Upper lobe of left lung (tissue), 6 donors: ENCODE results near the gene TNFRSF18. TPM values are rescaled to one million over a fixed set of nuclear protein-coding genes. Genes with fewer than 3 reads are reported as not detected.

Experiments
- ATAC-seq, 2 donors: fragments of 200-7000 bp; cut with Tn5 transposase; one replicate each; pipeline ENCODE4 v1.9.1; 2022; ENCODE audit warnings: mild to moderate bottlenecking in 2 of 2, moderate library complexity in 2 of 2; ENCODE audit not compliant: low FRiP score in 2 of 2
- DNase-seq, 2 donors: peaks; one replicate each; pipeline ENCODE4 v3.0.0-alpha.2; 2019 to 2020
- H3K27ac ChIP-seq, 4 donors: fragments of 200-600 bp; sonication (generic); one replicate each; pipeline ENCODE4 v1.5.1; 2016 to 2019
- H3K27me3 ChIP-seq, 4 donors: fragments of 200-600 bp; sonication (generic); one replicate each; pipeline ENCODE4 v1.5.1; 2017 to 2019
- H3K36me3 ChIP-seq, 4 donors: fragments of 200-600 bp; sonication (generic); one replicate each; pipeline ENCODE4 v1.5.1; 2016 to 2019
- H3K4me1 ChIP-seq, 4 donors: fragments of 200-600 bp; sonication (generic); one replicate each; pipeline ENCODE4 v1.5.1; 2018 to 2019
- H3K4me3 ChIP-seq, 4 donors: fragments of 200-600 bp; sonication (generic); one replicate each; pipeline ENCODE4 v1.5.1; 2017 to 2019; ENCODE audit warnings: mild to moderate bottlenecking in 2 of 4, moderate library complexity in 1 of 4
- H3K9me3 ChIP-seq, 4 donors: fragments of 200-600 bp; sonication (generic); one replicate each; pipeline ENCODE4 v1.5.1; 2018 to 2019
- CTCF ChIP-seq, 6 experiments: fragments of 450-650 bp in 4 of 6; fragments of 200-600 bp in 2 of 6; sonication (generic) in 2 of 6; IDR thresholded peaks; one replicate each; pipeline ENCODE4 v1.5.1; 2016 to 2019; ENCODE audit warnings: antibody characterized with exemption in 6 of 6
- EP300 ChIP-seq, 4 donors: sonication (generic); formaldehyde crosslinking; IDR thresholded peaks; one replicate each; pipeline ENCODE4 v1.5.1; 2017; ENCODE audit warnings: antibody characterized with exemption in 4 of 4, control low read depth in 2 of 4
- POLR2A ChIP-seq, 4 donors: fragments of 450-650 bp; IDR thresholded peaks; one replicate each; pipeline ENCODE4 v1.5.1; 2016 to 2017; ENCODE audit warnings: antibody characterized with exemption in 4 of 4, mild to moderate bottlenecking in 2 of 4
- POLR2AphosphoS5 ChIP-seq, 2 donors: sonication (generic); formaldehyde crosslinking; IDR thresholded peaks; one replicate each; pipeline ENCODE4 v1.5.1; 2017; ENCODE audit warnings: antibody characterized with exemption in 2 of 2
- WGBS, 2 donors: methylation state at CpG; one replicate each; pipeline ENCODE4 v1.1.5; 2017 to 2018; 5-methylcytosine and 5-hydroxymethylcytosine counted together
- total RNA-seq, 6 donors: library from RNA; depleted of rRNA in 4 of 6; stranded (reverse); fragments of >200 nt in 4 of 6; gene quantifications; one replicate each; pipeline versions ENCODE4 v1.1.0 to v1.2.1, GENCODE V29; 2016 to 2021
- donor health status: DM: no; HTN: no; CAD: no; lungs with moderate emphysema.
- donor health status: DM: no; HTN: yes; CAD: no; lungs with severe emphysema.

The TNFRSF18 gene
- total RNA-seq, 6 donors from 2014 or later, result 0.89 to 3.4 (median 2.1) TPM; not detected in 1

DNA sequence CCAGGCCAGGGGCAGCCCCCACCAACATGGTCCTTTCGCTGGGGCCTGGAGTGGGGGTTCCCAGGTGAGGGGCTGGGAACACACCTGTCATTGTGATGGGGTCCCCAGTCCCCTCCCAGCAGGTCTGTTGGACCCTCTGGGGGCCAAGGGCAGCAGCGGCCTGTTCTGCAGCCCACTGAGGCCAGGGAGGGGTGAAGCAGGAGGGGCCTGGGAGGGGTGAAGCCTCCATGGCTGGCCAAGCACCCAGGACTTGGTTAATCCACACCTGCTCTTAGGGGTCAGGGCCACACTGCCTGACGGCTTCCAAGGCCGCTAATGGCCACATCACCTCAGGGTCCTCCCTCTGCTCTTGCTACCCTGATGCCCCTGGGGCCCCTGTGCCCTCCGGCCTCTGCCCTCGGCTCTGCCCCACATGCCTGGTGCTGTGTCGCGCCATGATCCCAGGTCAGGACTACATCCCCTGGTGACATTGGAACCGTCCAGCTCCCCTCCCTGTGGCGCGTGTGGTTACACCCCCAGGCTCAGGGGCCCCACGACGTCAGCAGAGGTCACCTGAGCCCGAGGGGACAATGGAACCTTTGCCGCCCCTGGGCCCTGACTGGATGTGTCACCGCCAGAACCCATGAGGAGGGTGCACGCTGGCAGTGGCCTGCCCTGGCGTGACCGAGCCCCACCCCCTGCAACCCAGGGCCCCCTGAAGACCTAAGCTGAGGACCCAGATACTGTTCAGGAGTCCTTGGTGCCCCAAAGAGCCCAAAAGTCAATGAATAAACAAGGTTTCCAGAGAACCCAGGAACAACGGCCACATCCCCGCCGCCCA, 7.0 kb downstream of the TNFRSF18 start:
- H3K27ac ChIP-seq, result no peak overlapping the region
- DNase-seq, result peak in 1 of 2 donors; percentile 70
- 88 to 97% methylated on average over 7 to 22 of the region's 22 CpGs for WGBS, 2 donors
- peaks cover 0 to 10% (median 4%) of the 10 kb centered on the region in 4 donors for H3K27me3 ChIP-seq
- H3K9me3 ChIP-seq, result peaks cover 0 to 6% (median 2%) of the 10 kb centered on the region in 4 donors
- no peaks in the 10 kb centered on the region for H3K36me3 ChIP-seq
- peaks cover 5 to 16% (median 8%) of the 10 kb centered on the region in 4 donors for H3K4me1 ChIP-seq
- no peak overlapping the region for H3K4me3 ChIP-seq
- no peak for ATAC-seq
- no peak for TF ChIP-seq EP300 (IDR thresholded peaks at IDR 0.05)
- no peak for TF ChIP-seq POLR2AphosphoS5 (IDR thresholded peaks at IDR 0.05)
- no peak for TF ChIP-seq CTCF (IDR thresholded peaks at IDR 0.05)
- TF ChIP-seq POLR2A (IDR thresholded peaks at IDR 0.05), result no peak

GRCh38 chr1:1198423-1199140, 7.8 kb downstream of the TNFRSF18 start:
- Histone ChIP-seq H3K27me3 (peaks cover 0 to 10% (median 4%) of the 10 kb centered on the region in 4 donors), H3K27ac (no peak overlapping the region), H3K36me3 (no peaks in the 10 kb centered on the region), H3K9me3 (peaks cover 0 to 6% (median 2%) of the 10 kb centered on the region in 4 donors), H3K4me3 (no peak overlapping the region), H3K4me1 (peaks cover 5 to 16% (median 8%) of the 10 kb centered on the region in 4 donors)
- DNase-seq (peak in 1 of 2 donors; percentile 61), ATAC-seq (no peak)
- 83 to 93% methylated on average over 4 to 22 of the region's 23 CpGs for WGBS, 2 donors
- no peak for TF ChIP-seq POLR2AphosphoS5 (IDR thresholded peaks at IDR 0.05)
- no peak for TF ChIP-seq EP300 (IDR thresholded peaks at IDR 0.05)
- no peak for TF ChIP-seq POLR2A (IDR thresholded peaks at IDR 0.05)
- no peak for TF ChIP-seq CTCF (IDR thresholded peaks at IDR 0.05)

GRCh38 chr1:1197551-1198422, 8.6 kb downstream of the TNFRSF18 start:
- Histone ChIP-seq H3K9me3 (peaks cover 0 to 6% (median 2%) of the 10 kb centered on the region in 4 donors), H3K27ac (no peak overlapping the region), H3K36me3 (no peaks in the 10 kb centered on the region), H3K4me3 (no peak overlapping the region), H3K4me1 (peaks cover 5 to 16% (median 8%) of the 10 kb centered on the region in 4 donors), H3K27me3 (peaks cover 0 to 10% (median 4%) of the 10 kb centered on the region in 4 donors)
- ATAC-seq (no peak), DNase-seq (peak in 1 of 2 donors; percentile 84)
- 93 to 94% methylated on average over 7 to 40 of the region's 48 CpGs for WGBS, 2 donors
- TF ChIP-seq CTCF (IDR thresholded peaks at IDR 0.05) (no peak), POLR2A (IDR thresholded peaks at IDR 0.05) (no peak), POLR2AphosphoS5 (IDR thresholded peaks at IDR 0.05) (no peak), EP300 (IDR thresholded peaks at IDR 0.05) (no peak)

DNA sequence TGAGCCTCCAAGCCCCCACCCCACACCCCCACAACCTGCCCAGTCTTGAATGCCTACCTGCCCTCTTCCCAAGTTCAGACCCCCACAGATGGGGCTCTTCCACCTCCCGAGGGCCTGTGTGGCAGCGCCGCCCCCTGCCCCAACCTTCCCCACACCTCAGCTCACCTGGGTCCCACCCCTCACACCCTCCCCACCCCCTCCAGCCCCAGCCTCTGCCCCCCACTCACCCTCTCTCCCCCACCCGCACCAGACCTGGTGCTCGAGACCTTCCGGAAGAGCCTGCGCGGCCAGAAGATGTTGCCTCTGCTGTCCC, 9.2 kb downstream of the TNFRSF18 start:
- Histone ChIP-seq H3K4me3 (no peak overlapping the region), H3K9me3 (peaks cover 0 to 6% (median 2%) of the 10 kb centered on the region in 4 donors), H3K27ac (no peak overlapping the region), H3K4me1 (peaks cover 5 to 16% (median 8%) of the 10 kb centered on the region in 4 donors), H3K27me3 (peaks cover 0 to 10% (median 4%) of the 10 kb centered on the region in 4 donors), H3K36me3 (no peaks in the 10 kb centered on the region)
- WGBS, 2 donors, result 83 to 100% methylated on average over 6 to 8 of the region's 8 CpGs
- ATAC-seq (no peak), DNase-seq (peak in 1 of 2 donors; percentile 56)
- TF ChIP-seq CTCF (IDR thresholded peaks at IDR 0.05), result no peak
- no peak for TF ChIP-seq POLR2AphosphoS5 (IDR thresholded peaks at IDR 0.05)
- no peak for TF ChIP-seq POLR2A (IDR thresholded peaks at IDR 0.05)
- TF ChIP-seq EP300 (IDR thresholded peaks at IDR 0.05), result no peak
